Measurements from ENCODE around the gene ZBTB34.
"Not testable (repeated sequence)": the region's sequence is repeated elsewhere in the genome, so short reads cannot be mapped to it uniquely, and the experiment has no call there.

ZBTB34 gene

GRCh38 chr9:126860077-126860756 is at the start of gene ZBTB34:
ZBTB34 (plus strand) TSS chr9:126860639; CDS start chr9:126879400, 18,761 bp downstream.
- in situ Hi-C loops (cut with HindIII; ENCODE audit: low sequenced_read_pairs), result no loop called here

- in situ Hi-C loops (cut with HindIII; ENCODE audit: low sequenced_read_pairs), result no loop called here
These were observed 47.4 kb upstream of the ZBTB34 start for GRCh38 chr9:126813072-126813471.

DNA sequence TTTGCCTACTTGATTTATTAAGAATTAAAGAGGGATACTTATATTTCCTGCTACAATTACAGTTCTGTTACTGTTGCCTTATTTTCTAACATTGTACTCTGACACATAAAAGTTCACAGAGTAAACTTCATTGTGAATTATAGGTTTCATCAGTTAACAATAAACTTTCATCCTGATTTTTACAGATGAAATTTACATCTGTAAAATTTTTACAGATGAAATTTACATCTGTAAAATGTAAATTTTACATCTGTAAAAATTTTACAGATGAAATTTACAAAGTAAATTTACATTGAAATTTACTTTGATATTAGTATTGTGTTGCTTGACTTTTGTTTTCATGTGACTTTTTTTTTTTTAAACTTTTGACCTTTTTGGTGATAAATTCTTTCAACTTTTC is 46.3 kb upstream of the ZBTB34 start:
- in situ Hi-C loops (cut with HindIII; ENCODE audit: low sequenced_read_pairs), result no loop called here

DNA sequence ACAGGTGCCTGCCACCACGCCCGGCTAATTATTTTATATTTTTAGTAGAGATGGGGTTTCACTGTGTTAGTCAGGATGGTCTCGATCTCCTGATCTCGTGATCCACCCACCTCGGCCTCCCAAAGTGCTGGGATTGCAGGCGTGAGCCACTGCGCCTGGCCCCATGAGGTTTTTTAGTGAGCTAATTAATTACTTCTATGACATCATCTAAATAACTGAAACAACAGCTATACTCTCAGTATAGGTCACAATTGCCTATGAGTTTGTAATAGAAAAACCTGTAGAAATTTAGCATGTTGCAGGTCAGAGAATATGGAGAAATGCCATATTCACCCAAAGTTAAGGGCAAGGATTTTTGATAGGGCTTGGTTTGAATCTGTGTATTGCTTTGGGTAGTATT is 42.8 kb upstream of the ZBTB34 start:
- in situ Hi-C loops (cut with HindIII; ENCODE audit: low sequenced_read_pairs), result not testable (repeated sequence)

GRCh38 chr9:126818482-126818881 is 42.0 kb upstream of the ZBTB34 start:
- in situ Hi-C loops (cut with HindIII; ENCODE audit: low sequenced_read_pairs), result no loop called here

- in situ Hi-C loops (cut with HindIII; ENCODE audit: low sequenced_read_pairs), result no loop called here
These were observed 41.0 kb upstream of the ZBTB34 start for GRCh38 chr9:126819482-126819881.

DNA sequence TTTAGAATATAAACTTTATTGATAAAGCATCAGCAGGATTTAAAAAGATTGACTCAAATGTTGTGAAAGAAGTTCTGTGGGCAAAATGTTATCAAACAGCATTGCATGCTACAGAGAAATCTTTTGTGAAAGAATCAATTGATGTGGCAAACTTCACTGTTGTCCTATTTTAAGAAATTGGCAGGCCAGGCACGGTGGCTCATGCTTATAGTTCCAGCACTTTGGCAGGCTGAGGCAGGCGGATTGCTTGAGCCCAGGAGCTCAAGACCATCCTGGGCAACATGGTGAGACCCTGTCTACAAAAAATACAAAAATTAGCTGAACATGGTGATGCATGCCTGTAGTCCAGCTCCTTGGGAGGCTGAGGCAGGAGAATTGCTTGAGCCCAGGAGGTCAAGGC is 38.2 kb upstream of the ZBTB34 start:
- in situ Hi-C loops (cut with HindIII; ENCODE audit: low sequenced_read_pairs), result no loop called here

GRCh38 chr9:126822873-126823272 is 37.6 kb upstream of the ZBTB34 start:
- in situ Hi-C loops (cut with HindIII; ENCODE audit: low sequenced_read_pairs), result no loop called here

GRCh38 chr9:126824052-126824451 is 36.4 kb upstream of the ZBTB34 start:
- in situ Hi-C loops (cut with HindIII; ENCODE audit: low sequenced_read_pairs), result not testable (repeated sequence)

- in situ Hi-C loops (cut with HindIII; ENCODE audit: low sequenced_read_pairs), result no loop called here
These were observed 33.2 kb upstream of the ZBTB34 start for GRCh38 chr9:126827227-126827626.

DNA sequence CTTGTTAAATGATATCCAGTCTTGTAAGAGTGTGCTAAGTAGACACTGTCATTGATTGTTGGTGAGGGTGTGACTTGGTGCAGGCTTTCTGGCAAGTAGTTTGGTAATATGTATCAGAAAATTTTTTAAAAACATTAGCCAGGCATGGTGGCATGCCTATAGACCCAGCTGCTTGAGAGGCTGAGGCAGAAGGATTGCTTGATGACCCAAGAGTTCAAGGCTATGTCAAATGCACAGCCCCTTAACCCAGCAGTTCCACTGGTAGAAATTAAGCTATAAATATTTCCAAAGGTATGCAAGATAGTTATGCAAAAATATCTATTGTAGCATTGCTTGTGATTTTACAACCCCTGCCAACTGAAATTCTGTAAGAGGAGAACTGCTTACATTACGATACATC is 31.4 kb upstream of the ZBTB34 start:
- in situ Hi-C loops (cut with HindIII; ENCODE audit: low sequenced_read_pairs), result no loop called here

GRCh38 chr9:126830827-126831226 is 29.6 kb upstream of the ZBTB34 start:
- in situ Hi-C loops (cut with HindIII; ENCODE audit: low sequenced_read_pairs), result no loop called here

- in situ Hi-C loops (cut with HindIII; ENCODE audit: low sequenced_read_pairs), result no loop called here
These were observed 28.0 kb upstream of the ZBTB34 start for GRCh38 chr9:126832440-126832839.

- in situ Hi-C loops (cut with HindIII; ENCODE audit: low sequenced_read_pairs), result no loop called here
These were observed 27.4 kb upstream of the ZBTB34 start for GRCh38 chr9:126833020-126833419.

GRCh38 chr9:126833710-126834345 is 26.6 kb upstream of the ZBTB34 start:
- in situ Hi-C loops (cut with HindIII; ENCODE audit: low sequenced_read_pairs), result no loop called here

GRCh38 chr9:126834672-126835071 is 25.8 kb upstream of the ZBTB34 start:
- in situ Hi-C loops (cut with HindIII; ENCODE audit: low sequenced_read_pairs), result no loop called here

DNA sequence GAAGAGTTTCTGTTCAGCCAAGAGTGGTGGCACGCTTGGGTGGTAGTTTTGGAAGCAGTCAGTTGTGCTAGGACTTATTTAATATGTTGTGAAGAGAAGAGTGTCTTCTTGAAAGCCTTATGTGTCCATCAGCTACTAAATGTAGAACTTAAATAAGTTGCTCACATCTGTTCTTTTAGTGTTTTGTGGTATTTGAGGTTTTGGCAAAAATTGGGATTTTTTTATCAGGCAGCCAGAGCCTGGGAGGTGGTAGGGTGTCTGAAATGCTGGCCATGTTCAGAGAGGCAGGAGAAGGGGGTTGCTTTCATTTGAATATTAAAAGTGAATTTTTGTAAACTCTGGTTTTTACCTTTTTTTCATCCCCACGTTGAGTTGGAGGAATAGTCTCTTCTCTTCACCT is 24.2 kb upstream of the ZBTB34 start:
- in situ Hi-C loops (cut with HindIII; ENCODE audit: low sequenced_read_pairs), result no loop called here

- in situ Hi-C loops (cut with HindIII; ENCODE audit: low sequenced_read_pairs), result no loop called here
These were observed 22.2 kb upstream of the ZBTB34 start for GRCh38 chr9:126838055-126838811.

GRCh38 chr9:126838895-126839294 is 21.5 kb upstream of the ZBTB34 start:
- in situ Hi-C loops (cut with HindIII; ENCODE audit: low sequenced_read_pairs), result no loop called here

DNA sequence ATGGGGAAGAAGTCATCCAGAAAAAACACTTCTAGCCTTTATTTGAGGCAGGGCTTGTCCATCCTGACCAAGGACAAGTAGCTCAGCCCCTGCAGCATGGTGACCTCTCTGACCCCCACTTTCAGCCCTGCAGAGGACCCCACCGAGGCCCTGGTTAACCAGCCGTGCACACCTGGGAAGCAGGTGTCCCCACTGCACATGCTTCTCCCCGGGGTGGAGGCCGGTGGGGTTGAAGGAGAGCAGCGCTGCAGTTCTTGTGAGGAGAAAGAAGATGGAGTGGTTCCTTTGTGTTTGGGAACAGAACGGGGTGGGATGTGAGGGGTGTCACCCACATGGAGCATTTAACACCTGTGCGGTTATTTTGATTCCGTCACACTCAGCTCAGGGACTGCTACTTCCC is 21.1 kb upstream of the ZBTB34 start:
- in situ Hi-C loops (cut with HindIII; ENCODE audit: low sequenced_read_pairs), result no loop called here

DNA sequence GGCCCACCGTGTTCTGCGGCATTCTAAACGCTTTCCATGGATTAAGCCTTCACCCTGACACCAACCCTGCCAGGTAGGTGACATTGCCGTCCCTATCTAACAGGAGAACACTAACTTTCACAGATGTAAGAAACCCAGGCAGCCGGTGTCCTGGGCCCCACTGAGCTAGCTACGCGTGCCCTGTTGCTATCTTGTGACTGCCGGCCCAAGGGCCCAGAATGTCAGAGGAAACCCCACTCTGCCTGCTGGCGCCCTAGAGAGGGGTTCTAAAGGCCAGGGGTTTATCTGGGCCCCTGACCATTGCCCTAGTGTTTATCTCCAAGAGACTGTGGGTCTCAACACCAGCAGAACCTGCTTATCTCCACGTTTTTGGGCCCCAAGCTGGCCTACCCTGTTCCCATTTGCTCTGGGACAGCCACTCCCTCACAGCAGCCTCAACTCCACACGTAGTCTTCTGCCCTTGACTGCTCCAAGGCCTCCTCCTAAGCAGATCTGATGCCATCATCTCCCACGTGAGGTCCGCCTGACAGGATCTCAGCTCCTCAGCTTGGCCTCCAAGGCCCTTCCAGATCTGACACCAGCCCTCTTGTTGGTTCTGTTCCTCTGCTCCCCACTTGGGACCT is 18.1 kb upstream of the ZBTB34 start:
- in situ Hi-C loops (cut with HindIII; ENCODE audit: low sequenced_read_pairs), result no loop called here
